ENCODE data around the gene UBAP2L. TPM values are rescaled to one million over a fixed set of nuclear protein-coding genes. Genes with fewer than 3 reads are reported as not detected.

Gene UBAP2L, protein sequence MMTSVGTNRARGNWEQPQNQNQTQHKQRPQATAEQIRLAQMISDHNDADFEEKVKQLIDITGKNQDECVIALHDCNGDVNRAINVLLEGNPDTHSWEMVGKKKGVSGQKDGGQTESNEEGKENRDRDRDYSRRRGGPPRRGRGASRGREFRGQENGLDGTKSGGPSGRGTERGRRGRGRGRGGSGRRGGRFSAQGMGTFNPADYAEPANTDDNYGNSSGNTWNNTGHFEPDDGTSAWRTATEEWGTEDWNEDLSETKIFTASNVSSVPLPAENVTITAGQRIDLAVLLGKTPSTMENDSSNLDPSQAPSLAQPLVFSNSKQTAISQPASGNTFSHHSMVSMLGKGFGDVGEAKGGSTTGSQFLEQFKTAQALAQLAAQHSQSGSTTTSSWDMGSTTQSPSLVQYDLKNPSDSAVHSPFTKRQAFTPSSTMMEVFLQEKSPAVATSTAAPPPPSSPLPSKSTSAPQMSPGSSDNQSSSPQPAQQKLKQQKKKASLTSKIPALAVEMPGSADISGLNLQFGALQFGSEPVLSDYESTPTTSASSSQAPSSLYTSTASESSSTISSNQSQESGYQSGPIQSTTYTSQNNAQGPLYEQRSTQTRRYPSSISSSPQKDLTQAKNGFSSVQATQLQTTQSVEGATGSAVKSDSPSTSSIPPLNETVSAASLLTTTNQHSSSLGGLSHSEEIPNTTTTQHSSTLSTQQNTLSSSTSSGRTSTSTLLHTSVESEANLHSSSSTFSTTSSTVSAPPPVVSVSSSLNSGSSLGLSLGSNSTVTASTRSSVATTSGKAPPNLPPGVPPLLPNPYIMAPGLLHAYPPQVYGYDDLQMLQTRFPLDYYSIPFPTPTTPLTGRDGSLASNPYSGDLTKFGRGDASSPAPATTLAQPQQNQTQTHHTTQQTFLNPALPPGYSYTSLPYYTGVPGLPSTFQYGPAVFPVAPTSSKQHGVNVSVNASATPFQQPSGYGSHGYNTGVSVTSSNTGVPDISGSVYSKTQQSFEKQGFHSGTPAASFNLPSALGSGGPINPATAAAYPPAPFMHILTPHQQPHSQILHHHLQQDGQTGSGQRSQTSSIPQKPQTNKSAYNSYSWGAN
- total RNA-seq, result 37.5 and 51.9 TPM in 2 replicates
- polyA plus RNA-seq, result 180 and 235 TPM in 2 replicates
- polyA plus RNA-seq (2012), result 173 and 176 TPM in 2 replicates
- polyA minus RNA-seq (ENCODE audit: low replicate concordance), result 274 and 314 TPM in 2 replicates

DNA sequence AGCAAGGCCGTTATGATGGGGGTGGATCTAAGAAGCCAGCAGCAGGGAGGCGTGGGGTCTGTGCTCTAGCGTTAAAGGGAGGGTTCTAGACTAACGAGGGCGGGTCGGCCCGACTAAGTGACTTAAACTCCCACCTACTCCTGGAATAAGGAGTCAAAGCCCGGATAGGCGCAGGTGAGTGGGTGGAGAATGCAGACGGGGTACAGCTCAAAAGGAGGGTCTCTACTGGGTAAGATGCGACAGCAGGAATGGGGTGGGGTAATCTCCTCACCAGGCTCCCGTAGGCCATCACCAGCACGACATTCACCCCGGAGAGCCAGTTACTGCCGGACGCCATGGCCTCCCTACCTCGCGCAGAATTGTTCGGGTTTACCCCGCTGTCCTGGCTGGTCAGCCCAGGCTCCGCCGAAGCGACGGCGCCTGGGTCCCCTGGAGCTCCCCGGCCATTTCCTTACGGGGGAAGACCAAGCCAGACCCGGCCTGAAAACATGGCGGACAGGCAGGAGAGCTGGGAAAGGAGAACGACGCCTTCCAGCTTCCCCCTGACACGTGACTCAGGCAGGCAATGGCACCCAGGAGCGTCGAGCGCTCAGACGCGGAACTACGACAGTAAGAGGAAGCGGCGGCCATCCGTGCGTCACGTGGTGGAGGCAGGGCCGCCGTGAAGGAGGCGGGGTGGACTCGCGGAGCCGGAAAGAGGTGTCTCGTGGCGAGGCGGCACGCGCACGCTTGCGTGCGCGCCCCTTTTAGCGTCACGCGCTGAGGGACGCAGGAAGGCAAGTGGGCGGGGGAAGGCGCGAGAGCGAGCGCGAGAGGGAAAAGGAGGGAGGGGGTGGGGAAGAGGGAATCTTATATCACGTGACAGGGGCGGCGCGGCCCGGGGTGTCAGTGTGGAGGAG, at the start of gene UBAP2L:
Gene UBAP2L, plus strand, starts transcription at position 885 of the 899 bp plus-strand sequence. CDS start 4,169 bp downstream, outside the sequence.
- peak; percentile 99 for DNase-seq (ENCODE audit: low read depth in 2 of 2)
- H4K20me1 ChIP-seq (ENCODE audit: control insufficient read depth, extremely low read depth, insufficient read depth, low read length), result peaks cover 3% of the 10 kb centered on the region
- H2AFZ ChIP-seq (ENCODE audit: low read length), result peak within 1 kb of the TSS; percentile 82

DNA sequence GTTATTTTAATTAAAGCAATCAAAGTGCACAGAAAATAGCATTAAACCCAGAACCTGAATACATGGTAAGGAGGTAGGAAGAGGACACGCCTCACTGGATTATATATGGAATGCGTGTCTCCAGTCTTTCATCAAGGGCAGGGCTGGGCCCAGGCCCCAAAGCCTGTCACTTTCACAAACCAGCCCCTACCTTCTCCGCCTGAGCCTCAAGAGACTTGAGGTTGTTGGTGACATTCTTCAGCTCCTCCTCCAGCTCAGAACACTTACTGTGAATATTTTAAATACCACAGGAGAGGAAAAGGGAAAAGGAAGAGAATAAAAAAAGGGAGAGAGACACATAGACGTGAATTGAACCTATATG, 49.6 kb upstream of the UBAP2L start:
- H4K20me1 ChIP-seq (ENCODE audit: control insufficient read depth, extremely low read depth, insufficient read depth, low read length), result peaks cover 2% of the 10 kb centered on the region
- peaks cover 35% of the 10 kb centered on the region for H3K36me3 ChIP-seq (ENCODE audit: control insufficient read depth, insufficient read depth, low read length)
- H3K79me2 ChIP-seq (ENCODE audit: control insufficient read depth, insufficient read depth, low read length), result peaks cover 57% of the 10 kb centered on the region

More for the DNA sequence above, at the start of gene UBAP2L:
- Histone ChIP-seq H3K36me3 (ENCODE audit: control insufficient read depth, insufficient read depth, low read length) (peaks cover 4% of the 10 kb centered on the region), H3K79me2 (ENCODE audit: control insufficient read depth, insufficient read depth, low read length) (peaks cover 85% of the 10 kb centered on the region), H3K4me2 (ENCODE audit: extremely low read depth, insufficient read depth, low read length) (peak within 1 kb of the TSS; percentile 92), H3K9me3 (ENCODE audit: control insufficient read depth, insufficient read depth, low read depth, low read length) (no peaks in the 10 kb centered on the region), H3K27me3 (ENCODE audit: control insufficient read depth, insufficient read depth, low read length) (no peaks in the 10 kb centered on the region), H3K4me3 (replicated peaks in 1 of 4; ENCODE audit: control extremely low read depth in 1 of 4, insufficient read depth in 1 of 4, low read depth in 3 of 4, low read length in 4 of 4) (peak within 1 kb of the TSS; percentile 82 to 97 (median 86)), H3K27ac (ENCODE audit: insufficient read depth, low read length) (peak within 1 kb of the TSS; percentile 99), H3K4me1 (ENCODE audit: control insufficient read depth, extremely low read depth, insufficient read depth, low read length) (peaks cover 7% of the 10 kb centered on the region), H3K9ac (ENCODE audit: insufficient read depth, low read length) (peak within 1 kb of the TSS; percentile 100)
- no peak for TF ChIP-seq EZH2 (IDR thresholded peaks at IDR 0.05; ENCODE audit: low read length, missing control alignments)
- TF ChIP-seq, protein P1, sequence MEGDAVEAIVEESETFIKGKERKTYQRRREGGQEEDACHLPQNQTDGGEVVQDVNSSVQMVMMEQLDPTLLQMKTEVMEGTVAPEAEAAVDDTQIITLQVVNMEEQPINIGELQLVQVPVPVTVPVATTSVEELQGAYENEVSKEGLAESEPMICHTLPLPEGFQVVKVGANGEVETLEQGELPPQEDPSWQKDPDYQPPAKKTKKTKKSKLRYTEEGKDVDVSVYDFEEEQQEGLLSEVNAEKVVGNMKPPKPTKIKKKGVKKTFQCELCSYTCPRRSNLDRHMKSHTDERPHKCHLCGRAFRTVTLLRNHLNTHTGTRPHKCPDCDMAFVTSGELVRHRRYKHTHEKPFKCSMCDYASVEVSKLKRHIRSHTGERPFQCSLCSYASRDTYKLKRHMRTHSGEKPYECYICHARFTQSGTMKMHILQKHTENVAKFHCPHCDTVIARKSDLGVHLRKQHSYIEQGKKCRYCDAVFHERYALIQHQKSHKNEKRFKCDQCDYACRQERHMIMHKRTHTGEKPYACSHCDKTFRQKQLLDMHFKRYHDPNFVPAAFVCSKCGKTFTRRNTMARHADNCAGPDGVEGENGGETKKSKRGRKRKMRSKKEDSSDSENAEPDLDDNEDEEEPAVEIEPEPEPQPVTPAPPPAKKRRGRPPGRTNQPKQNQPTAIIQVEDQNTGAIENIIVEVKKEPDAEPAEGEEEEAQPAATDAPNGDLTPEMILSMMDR (conservative IDR thresholded peaks at IDR 0.05 in 1 of 2, IDR thresholded peaks at IDR 0.05 in 1 of 2; ENCODE audit: low read depth in 1 of 2, low read length in 2 of 2), result no peak

More for the DNA sequence above, 49.6 kb upstream of the UBAP2L start:
- TF ChIP-seq, protein P1 (conservative IDR thresholded peaks at IDR 0.05 in 1 of 2, IDR thresholded peaks at IDR 0.05 in 1 of 2; ENCODE audit: low read depth in 1 of 2, low read length in 2 of 2), result no peak
- TF ChIP-seq EZH2 (IDR thresholded peaks at IDR 0.05; ENCODE audit: low read length, missing control alignments), result no peak
- Histone ChIP-seq H3K27ac (ENCODE audit: insufficient read depth, low read length) (no peak overlapping the region), H2AFZ (ENCODE audit: low read length) (no peak overlapping the region), H3K27me3 (ENCODE audit: control insufficient read depth, insufficient read depth, low read length) (no peaks in the 10 kb centered on the region), H3K4me3 (replicated peaks in 1 of 4; ENCODE audit: control extremely low read depth in 1 of 4, insufficient read depth in 1 of 4, low read depth in 3 of 4, low read length in 4 of 4) (no peak overlapping the region), H3K4me2 (ENCODE audit: extremely low read depth, insufficient read depth, low read length) (no peak overlapping the region), H3K9ac (ENCODE audit: insufficient read depth, low read length) (no peak overlapping the region), H3K4me1 (ENCODE audit: control insufficient read depth, extremely low read depth, insufficient read depth, low read length) (peaks cover 2% of the 10 kb centered on the region), H3K9me3 (ENCODE audit: control insufficient read depth, insufficient read depth, low read depth, low read length) (no peaks in the 10 kb centered on the region)
- no peak for DNase-seq (ENCODE audit: low read depth in 2 of 2)
